NB4 (cell line): Measurements from ENCODE around the gene HLA-C.
"Not testable (repeated sequence)": the region's sequence is repeated elsewhere in the genome, so short reads cannot be mapped to it uniquely, and the experiment has no call there.

Experiments
- CTCF ChIP-seq: IDR thresholded peaks from one replicate; pipeline ENCODE4 v1.5.1; 2012; ENCODE audit warnings: low read depth, low read length
- POLR2A ChIP-seq: IDR thresholded peaks from 2 replicates; pipeline ENCODE4 v1.6.1; 2011; ENCODE audit warnings: mild to moderate bottlenecking; ENCODE audit not compliant: insufficient read length; ENCODE audit errors: extremely low read depth

- not testable (repeated sequence) for TF ChIP-seq CTCF, POLR2A
Observed at GRCh38 chr6:31234101-31234500, 37.8 kb downstream of the HLA-C start.
